Fibroblast of upper back skin (primary cell): ENCODE measurements around the gene MOK.
"Not testable (repeated sequence)": the region's sequence is repeated elsewhere in the genome, so short reads cannot be mapped to it uniquely, and the experiment has no call there.

Experiments used
- DNase-seq: peaks from one replicate; pipeline ENCODE4 v3.0.0-alpha.2; 2013

MOK gene

DNA sequence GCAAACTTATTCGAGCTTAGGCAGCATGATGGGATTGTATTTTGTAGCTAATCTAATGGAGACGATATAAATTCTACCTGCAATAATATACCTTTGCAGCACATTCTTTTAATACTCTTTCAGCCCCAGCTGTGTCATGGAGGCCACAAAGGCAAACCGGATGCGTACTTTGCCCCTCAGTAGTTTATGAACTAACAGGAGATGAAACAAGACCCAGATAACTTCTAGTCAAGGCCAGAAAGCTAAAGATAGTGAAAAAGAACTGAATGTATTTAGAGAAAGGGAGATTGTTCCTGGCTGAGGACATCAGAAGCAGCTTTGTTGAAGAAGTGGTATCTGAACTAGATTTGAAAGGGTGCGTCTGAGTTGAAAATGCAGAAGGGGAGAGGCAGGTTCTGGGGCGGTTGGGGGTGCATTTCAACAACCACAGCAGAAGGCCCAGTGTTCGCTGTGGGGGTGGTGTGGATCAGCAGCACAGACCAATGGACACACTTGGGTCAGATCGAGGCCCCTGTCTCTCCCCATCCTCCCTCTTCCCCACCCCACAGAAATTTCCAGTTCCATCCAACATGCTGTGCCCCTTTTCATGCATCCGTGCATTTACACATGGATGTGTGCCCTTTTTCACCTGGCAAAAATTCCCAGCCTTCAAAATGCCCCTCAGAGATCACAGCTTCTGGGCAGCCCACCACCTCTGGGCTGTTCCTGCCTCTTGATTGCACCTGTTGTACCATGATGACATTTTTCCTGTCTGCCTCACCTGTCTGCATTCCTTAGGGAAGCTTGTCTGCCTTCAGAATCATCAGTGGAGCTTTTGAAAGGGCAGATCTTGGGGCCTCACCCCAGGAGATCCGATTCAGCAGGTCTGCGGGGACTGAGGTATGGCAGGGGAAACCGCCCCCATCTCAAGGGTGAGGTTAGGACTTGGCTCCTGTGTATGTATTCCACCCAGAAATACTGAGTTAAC, 16.8 kb upstream of the MOK start:
- no peak for DNase-seq

DNA sequence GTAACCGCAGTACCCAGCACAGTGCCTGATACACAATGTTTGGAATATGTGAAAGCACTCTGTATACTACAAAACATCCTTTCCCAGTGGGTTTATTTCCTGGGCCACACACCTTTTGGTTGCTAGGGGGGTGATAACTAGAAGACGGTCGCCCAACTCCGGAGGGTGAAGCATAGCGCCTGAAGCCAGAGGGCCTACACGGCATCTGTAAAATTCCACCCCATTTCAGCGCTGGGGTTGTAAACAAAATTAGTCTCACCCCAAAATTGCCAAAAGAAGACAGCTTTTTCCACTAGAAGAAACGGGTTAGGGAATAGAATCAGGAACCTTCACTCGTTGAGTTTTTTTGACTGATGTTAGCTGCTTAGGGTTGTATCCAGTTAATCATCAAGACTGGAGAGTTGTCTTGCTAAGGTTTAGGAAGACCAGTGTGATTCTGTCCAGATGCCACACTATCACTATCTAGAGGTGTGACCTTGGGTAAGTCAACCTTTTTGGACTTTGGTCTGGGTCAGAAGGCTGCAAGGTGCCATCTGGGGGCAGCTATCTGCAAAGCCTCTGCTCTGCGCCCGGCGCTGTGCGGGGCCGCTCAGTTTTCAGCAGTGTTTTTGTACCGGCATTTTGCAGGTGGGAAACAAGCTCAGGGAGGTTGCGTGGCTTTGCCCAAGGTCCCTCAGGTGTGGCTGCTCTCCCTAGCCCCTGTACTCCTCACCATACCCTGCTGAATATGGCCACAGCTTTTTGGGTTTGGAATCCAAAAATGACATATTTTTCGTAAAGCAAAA, 15.9 kb upstream of the MOK start:
- DNase-seq: no peak

DNA sequence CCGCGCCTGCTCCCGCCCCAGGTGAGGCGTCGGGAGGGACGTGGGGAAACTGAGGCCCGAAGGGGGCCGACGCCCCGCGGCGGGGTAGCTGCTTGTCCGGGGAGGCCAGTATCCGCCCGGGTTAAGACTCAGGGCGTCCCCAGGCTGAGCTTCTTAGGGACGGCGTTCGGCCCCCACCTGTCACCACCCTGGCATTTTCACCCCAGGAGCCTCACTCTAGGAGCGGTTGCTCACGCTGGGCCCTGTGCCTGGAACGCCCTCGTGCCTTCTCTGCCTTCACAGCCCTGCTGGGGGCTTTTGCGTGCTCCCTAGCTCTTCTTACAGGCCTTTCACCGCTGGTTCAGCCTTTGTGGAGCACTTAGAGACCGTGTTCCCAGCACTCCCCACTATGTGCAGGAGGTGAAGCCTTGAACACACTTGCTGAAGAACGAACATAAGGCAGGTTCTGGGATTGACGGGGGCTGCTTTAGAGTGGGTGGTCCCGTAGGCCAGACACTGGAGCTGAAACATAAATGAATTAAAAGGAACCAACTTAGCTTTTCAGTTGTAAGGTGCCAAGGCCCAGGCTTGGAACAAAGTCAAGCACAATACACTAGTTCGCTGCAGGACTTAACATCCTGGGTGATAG, 15.2 kb upstream of the MOK start:
- peak; percentile 48 for DNase-seq

DNA sequence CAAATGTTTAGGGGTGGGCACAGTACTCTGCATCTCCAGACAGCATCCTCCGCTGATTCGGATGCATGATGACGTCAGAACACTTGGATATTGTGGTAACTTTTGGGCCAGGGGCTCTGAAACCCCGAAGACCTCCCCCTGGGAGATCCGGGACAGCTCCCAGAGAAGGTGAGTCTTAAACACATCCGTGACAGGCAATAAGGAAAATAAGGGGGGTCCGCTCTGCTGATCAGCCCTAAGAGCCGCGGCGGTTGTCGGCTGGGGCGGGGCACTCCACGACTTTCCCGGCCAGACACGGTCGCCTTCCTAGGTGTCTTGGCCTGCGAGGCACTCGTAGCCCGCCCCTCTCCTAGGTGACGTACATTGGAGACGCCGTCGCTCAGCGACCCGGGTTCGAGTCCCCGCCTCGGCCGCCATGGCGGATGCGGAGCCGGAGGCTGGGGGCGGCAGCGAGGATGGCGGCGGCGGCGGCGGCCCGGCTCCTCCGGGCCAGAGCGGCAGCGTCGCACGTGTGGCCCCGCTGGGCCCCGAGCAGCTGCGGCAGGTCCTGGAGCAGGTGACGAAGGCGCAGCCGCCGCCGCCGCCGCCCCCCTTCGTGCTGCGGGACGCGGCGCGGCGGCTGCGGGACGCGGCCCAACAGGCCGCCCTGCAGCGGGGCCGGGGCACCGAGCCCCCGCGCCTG, 14.5 kb upstream of the MOK start, which contains the start of gene ZNF839:
TSS of gene ZNF839 (plus strand) at position 396 of the 682 bp plus-strand sequence. CDS start at position 416, 20 bp downstream.
- peak; percentile 90 for DNase-seq

DNA sequence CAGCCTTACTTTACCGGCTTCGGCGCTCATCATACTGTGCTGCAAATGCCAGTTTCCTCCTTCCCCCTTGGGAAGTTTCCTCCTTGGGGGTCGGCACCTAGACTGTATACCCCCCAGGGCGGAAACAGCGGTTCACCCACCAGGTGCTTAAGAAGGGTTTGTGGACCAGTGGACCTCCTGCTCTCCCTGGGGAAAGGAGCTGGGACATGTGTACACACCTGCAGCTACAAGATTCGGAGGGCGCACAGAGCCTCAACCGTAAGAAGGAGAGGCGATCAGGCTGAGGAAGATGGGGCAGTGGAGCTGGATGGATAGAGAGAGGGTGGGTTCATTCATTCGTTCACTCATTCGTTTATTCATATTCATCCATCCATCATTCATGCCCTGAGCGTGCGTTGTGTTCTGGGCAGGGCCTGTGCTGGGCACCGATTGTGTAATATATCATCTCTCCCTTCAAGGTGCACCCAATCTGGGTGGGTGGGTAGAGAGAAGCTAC, 13.9 kb upstream of the MOK start:
- no peak for DNase-seq

DNA sequence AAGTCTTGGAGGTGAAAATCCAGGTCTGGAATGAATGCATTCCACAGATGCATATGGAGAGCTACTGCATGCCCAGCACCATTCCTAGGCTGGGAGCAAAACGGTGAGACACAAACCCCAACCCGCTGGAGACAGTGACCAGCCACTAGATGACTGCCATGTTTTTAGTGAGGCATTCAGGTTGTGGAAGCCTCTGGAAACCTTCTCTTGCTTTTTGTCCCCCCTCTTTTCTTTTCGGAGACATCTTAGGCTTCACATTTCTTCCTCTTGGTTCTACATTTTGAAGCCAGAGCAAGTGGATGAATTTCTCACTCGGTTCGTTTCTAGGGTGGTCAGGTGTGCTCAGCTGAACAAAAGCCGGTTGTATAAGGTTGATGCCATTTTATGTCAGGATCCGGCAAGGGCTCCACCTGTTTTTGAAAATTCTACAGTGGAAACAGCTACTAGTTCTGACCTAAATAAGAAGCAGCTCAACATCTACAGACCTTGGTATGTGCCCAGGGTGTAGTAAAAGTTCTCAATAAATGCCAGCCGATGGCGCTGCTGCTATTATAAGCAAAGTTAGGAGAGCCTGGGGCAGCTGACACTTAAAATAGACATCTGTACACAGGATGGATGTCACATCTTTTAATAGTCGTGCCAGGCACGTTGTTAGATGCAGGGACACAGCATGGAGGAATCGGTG, 12.7 kb upstream of the MOK start:
- no peak for DNase-seq

DNA sequence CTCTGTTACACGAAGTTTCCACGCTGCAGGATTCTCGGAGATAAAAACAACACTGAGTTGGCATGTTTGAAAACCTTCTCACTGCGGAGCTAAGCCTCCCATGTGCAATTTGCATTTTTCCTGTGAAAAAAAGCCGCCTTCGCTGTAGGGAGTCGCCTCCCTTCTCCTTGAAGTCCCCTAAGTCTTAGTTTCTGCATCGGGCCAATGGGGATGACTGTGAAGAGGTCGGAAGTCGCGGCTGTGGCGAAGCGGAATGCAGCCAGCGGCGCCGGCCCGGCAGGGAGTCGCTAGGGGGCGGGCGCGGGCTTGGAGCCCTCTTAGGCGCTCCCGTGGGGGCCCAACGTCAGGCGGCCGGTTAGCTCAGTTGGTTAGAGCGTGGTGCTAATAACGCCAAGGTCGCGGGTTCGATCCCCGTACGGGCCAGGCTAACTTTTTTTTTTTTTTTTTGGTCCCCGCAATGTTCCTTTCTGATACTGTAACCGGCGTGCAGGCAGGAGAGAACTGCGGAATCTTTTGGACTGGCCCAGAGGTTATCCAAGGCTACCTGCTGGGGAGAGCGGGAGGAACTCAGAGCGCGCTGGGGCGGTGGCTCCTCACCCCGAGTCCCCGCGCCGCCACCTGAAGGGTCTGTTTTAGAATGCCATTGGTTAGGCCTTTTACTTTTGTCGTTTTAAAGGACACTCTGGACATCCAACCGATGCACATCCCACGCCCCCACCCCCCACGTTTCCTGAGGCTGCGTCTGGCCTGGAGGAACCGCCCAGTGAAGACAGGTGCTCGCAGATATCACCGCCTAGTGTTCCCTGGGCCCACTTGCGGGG, 12.0 kb upstream of the MOK start:
- peak; percentile 92 for DNase-seq

DNA sequence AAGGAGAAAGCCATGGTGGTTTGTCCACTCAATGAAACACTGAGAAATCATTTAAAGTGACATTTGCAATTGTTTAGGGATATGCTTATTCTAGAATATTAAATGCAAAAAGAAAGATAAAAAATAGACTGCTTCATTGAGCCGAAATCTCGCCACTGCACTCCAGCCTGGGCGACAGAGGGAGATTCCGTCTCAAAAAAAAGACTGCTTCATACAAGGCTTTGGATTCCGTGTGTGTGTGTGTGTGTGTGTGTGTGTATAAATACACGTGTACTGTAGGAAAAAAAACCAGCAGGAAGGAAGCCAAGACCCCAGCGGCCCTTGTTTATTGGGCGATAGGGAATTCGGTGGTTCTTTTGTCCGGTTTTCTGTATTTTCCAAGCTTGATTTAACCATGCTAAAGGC, 11.4 kb upstream of the MOK start:
- peak; percentile 79 for DNase-seq

DNA sequence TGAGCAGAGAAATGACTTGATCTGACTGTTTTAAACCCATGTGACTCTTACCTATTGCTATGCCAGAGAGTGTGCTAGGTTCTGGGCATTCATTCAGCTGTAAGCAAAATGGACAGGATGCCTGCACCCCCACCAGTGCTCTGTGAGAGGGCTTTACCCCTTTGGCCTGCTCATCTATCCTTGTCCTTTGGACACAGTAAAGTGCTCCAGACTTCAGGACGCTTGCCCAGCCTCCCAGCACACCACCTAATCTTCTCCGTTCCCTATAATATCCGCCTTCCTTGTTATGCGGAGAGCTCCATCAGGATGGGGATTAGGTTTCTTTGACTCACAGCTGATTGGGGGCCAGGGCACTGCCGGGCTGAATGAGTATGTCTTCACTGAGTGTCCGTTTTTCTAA, 10.2 kb upstream of the MOK start:
- DNase-seq: no peak

DNA sequence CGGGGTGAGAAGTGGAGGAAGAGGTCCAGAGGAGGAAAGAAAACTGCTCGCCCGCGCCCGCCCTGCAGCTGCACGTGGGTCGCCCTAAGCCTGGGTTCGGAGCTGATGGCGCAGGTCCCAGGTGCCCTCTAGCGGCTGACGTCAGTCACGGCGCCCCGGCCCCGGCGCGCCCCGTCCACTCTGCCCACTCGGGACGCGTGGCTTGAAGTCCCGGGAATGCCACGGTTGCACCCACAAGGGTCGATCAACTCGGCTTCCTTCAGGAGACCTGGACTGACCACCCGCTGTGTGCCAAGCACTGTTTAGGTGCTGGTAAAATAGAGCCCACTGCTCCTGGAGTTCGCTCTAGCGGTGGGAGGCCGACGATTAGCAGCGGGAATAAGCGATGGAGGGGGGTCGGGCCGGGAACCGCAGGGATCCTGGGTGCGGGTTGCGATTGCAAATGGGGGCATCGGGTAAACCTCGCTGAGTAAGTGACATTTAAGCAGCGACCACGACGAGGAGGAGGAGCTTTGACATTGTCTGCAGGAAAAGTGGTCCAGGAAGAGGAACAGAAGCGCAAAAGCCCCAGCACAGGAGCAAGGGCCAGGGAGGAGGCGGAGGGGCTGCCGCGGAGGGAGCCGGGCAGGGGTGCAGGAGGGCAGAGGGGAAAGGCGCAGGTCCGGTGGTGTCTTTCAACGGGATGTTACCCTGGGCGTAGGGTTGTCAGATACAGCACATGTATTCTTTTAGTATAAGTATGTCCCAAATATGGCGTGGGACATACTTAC, 9.5 kb upstream of the MOK start:
- peak; percentile 71 for DNase-seq

DNA sequence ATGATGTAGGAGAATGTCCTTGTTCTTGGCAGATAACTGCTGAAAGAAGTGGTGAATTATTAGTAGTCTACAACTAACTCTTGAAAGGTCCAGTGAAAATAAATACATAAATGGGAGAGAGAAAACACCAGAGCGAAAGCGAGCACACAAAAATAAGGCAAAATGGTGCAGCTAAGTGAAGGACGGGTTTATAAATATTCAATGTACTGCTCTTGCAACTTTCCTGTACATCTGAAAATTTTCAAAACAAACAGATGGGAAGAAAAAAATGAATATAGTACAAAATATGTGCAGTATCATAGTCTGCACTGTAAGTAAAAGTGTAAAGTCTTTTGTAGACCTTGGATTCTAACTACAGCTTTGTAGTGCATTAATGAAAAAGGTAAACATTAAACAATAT, 1.3 kb downstream of the MOK start:
- no peak for DNase-seq

DNA sequence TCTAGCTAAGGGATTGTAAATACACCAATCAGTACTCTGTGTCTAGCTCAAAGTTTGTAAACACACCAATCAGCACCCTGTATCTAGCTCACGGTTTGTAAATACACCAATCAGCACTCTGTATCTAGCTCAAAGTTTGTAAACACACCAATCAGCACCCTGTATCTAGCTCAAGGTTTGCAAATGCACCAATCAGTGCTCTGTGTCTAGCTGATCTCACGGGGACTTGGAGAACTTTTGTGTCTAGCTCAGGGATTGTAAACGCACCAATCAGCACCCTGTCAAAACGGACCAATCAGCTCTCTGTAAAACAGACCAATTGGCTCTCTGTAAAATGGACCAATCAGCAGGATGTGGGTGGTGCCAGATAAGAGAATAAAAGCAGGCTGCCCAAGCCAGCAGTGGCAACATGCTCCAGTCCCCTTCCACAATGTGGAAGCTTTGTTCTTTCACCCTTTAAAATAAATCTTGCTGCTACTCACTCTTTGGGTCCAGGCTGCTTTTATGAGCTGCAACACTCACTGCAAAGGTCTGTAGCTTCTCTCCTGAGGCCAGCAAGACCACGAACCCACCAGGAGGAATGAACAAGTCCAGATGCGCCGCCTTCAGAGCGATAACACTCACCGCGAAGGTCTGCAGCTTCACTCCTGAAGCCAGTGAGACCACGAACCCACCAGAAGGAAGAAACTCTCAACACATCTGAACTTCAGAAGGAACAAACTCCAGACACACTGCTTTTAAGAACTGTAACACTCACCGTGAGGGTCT, 6.5 kb downstream of the MOK start:
- not testable (repeated sequence) for DNase-seq

DNA sequence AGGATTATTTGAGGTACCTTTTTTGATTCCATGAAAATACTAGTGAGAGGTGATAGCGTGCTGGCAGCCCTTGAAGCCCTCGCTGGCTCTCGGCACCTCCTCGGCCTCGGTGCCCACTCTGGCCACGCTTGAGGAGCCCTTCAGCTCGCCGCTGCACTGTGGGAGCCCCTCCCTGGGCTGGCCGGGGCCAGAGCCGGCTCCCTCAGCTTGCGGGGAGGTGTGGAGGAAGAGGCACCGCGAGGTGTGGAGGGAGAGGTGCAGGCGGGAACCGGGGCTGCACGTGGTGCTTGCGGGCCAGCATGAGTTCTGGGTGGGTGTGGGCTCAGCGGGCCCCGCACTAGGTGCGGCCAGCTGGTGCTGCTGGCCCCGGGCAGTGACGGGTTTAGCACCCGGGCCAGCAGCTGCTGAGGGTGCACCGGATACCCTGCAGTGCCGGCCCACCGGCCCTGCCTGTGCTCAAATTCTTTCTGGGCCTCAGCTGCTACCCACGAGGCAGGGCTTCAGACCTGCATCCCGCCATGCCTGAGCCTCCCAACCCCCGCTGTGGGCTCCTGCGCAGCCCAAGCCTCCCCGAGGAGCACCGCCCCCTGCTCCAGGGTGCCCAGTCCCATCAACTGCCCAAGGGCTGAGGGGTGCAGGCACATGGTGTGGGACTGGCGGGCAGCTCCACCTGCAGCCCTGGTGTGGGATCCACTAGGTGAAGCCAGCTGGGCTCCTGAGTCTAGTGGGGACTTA, 7.4 kb downstream of the MOK start:
- no peak for DNase-seq

DNA sequence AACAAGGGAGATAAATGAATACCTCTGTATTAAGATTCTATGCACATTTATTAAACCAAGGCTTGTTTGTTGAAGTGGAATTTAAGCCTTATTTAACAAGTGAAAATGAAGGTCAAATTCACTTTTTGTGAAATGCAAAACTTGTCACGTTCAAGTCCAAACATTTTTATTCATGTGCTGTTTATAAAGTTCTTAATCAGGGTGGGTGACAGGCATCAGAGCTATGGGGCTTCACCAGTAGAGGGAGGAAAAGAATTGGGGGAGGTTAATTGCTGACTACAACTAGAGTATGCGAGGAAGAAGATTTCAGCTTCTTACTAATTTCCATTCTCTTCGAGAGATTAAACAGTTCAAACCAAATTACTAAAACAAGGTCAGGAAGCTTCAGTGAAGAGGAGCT, 9.7 kb downstream of the MOK start:
- no peak for DNase-seq

DNA sequence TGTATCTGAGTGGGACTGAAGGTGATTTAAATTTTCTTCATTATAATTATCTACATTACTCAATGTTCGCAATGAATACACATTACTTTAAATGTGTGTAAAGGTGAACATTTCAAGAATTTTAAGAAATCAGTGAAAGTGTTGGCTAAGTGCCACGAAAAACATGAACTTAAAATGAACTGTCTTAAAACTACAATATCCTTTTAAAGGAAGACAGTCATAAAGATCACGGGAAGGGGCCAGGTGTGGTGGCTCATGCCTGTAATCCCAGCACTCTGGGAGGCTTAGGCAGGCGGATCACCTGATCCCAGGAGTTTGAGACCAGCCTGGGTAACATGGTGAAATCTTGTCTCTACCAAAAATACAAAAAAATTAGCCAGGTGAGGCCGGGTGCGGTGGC, 11.2 kb downstream of the MOK start:
- DNase-seq: peak; percentile 17

DNA sequence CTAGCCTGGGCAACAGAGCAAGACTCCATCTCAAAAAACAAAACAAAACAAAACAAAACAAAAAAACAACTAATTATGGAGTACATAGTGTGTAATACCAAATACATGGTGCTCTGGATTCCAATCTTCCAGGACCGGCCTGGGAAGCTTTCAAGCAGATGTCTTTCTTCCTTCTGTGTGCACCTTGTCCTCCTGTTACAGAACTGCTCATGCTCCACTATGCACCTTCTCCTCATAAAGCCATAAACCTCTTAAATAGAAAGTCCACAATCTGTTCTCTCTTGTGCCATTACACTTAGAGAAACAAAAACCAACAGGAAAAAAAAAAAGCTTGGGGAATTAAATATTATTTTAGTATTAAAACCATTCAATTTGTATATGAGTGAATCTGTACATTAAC, 12.5 kb downstream of the MOK start:
- no peak for DNase-seq

DNA sequence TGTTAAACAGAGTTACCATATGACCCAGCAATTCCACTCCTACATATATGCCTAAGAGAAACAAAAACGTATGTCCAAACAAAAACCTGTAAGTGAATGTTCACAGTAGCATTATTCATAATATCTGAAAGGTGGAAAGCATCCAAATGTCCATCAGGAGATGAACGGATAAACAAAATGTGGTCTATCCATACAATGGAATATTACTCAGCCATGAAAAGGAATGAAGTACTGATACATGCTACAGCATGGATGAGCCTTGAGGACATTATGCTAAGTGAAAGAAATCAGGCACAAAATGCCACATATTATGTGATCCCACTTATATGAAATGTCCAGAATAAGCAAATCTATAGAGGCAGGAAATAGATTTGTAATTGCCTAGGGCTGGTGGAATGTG, 16.8 kb downstream of the MOK start:
- DNase-seq: no peak

DNA sequence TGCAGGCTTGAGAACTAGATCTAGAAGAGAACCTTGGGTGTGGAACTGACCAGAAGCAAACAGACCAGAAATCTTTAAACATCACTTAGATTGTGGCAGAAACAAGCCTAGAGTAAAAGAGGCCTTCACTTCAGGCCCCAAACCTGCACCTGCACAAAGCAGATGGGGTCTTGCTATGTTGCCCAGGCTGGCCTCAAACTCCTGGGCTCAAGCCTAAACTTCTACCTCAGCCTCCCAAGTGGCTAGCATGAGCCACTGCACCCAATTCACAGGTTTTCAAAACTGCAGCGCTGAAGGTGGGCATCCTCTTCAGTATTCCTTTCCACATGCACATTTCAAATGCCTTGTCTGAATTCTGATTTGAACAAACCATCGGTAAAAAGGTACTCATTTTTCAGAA, 19.9 kb downstream of the MOK start:
- DNase-seq: no peak

DNA sequence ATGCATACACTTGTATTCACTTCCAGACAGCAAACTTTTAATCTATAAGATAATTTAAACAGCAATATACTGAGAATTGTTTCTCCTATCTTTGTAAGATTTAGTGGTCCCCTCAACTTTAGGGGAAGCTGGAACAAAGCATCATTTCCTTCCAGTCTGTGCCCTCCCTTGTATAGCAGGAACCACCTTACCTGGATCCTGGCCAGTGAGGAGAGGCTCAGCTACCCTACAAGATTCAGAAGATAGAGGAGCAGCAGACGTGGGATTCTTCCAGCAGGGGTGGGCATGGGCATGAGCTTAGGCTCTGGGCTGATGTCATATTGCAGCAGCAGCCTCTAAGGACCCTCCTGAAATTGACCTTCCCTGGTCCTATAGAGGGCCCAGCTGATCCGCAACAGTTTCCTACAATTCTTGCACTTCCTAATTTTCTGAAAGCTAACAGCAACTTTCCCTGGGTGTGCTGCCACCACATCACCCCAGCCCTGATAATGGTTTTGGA, 21.3 kb downstream of the MOK start:
- DNase-seq: no peak
